Stimulated activated CD8-positive, alpha-beta memory T cell treated with anti-CD3 and anti-CD28 coated beads, Interleukin-7, amount 100 ng/mL, for 1 hour (primary cell): ENCODE results near the gene NR2E1.

Experiments
- DNase-seq, 2 donors: peaks; one replicate each; pipeline ENCODE4 v3.0.0-alpha.2; 2020; ENCODE audit warnings: low read depth in 2 of 2

The NR2E1 gene

GRCh38 chr6:108156180-108156937, 9.5 kb upstream of the NR2E1 start:
- DNase-seq, result no peak

GRCh38 chr6:108156938-108157233, 8.9 kb upstream of the NR2E1 start:
- no peak for DNase-seq

GRCh38 chr6:108157234-108157980, 8.4 kb upstream of the NR2E1 start:
- no peak for DNase-seq

GRCh38 chr6:108157981-108158525, 7.8 kb upstream of the NR2E1 start:
- no peak for DNase-seq

- DNase-seq, result no peak
These were observed 5.8 kb upstream of the NR2E1 start for GRCh38 chr6:108159981-108160380.

GRCh38 chr6:108161724-108162282, 4.0 kb upstream of the NR2E1 start:
- DNase-seq, result no peak

- DNase-seq, result no peak
These were observed 2.6 kb upstream of the NR2E1 start for GRCh38 chr6:108163267-108163643.

GRCh38 chr6:108163644-108164542, 1.9 kb upstream of the NR2E1 start:
- no peak for DNase-seq

GRCh38 chr6:108164543-108164814, 1.3 kb upstream of the NR2E1 start:
- DNase-seq, result no peak

- DNase-seq, result no peak
These were observed 761 bp upstream of the NR2E1 start for GRCh38 chr6:108164815-108165706.

- no peak for DNase-seq
These were observed 1.0 kb downstream of the NR2E1 start for GRCh38 chr6:108166664-108167448.

- DNase-seq, result no peak
These were observed 1.7 kb downstream of the NR2E1 start for GRCh38 chr6:108167449-108168089.

- no peak for DNase-seq
These were observed 2.3 kb downstream of the NR2E1 start for GRCh38 chr6:108168090-108168463.

- no peak for DNase-seq
These were observed 3.0 kb downstream of the NR2E1 start for GRCh38 chr6:108168501-108169463.

- DNase-seq, result no peak
These were observed 3.9 kb downstream of the NR2E1 start for GRCh38 chr6:108169464-108170331.

- DNase-seq, result no peak
These were observed 4.8 kb downstream of the NR2E1 start for GRCh38 chr6:108170332-108171290.
